ENCODE results near the gene ACADVL. TPM values are rescaled to one million over a fixed set of nuclear protein-coding genes. Genes with fewer than 3 reads are reported as not detected.

The ACADVL gene
- total RNA-seq, 1 experiment from 2014 or later: 250 TPM

- no peak for DNase-seq (ENCODE audit: extremely low read depth, low read depth)
Observed at GRCh38 chr17:7190276-7190917, 29.3 kb upstream of the ACADVL start.

- DNase-seq (ENCODE audit: extremely low read depth, low read depth): no peak
Observed at GRCh38 chr17:7191069-7191468, 28.7 kb upstream of the ACADVL start.

DNA sequence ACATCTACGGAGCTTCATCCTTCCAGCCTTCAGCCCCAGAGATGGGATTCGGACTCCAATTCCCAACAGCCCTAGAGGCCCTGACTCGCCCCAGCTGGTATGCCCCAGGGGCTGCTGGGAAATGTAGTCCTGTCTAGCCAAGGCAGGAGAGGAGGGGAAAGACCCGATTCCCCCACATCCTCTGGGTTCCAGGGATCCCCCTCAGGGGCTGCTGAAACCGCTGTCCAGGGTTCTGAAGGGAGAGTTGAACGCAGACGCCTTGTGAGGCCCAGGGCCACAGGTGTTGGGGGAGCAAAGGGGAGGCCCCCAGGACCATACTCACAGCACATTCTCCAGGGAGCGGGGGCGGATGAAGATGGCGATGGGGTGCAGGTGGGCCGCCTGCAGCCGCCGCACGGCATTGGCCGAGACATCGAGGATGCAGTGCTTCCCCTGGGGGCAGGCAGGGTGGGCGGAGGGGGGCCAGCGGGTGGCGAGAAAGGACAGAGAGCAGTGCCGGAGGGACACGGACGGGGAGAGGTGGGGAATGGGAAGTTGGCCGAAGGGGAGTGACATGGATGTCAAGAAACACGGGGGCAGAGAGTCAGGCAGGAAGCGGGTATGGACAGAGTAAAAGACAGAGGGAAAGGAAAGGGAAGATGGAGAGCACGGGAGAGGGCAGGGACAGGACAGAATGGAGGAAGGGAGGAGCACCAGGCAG lies 28.0 kb upstream of the ACADVL start:
- DNase-seq (ENCODE audit: extremely low read depth, low read depth): peak; percentile 18

DNA sequence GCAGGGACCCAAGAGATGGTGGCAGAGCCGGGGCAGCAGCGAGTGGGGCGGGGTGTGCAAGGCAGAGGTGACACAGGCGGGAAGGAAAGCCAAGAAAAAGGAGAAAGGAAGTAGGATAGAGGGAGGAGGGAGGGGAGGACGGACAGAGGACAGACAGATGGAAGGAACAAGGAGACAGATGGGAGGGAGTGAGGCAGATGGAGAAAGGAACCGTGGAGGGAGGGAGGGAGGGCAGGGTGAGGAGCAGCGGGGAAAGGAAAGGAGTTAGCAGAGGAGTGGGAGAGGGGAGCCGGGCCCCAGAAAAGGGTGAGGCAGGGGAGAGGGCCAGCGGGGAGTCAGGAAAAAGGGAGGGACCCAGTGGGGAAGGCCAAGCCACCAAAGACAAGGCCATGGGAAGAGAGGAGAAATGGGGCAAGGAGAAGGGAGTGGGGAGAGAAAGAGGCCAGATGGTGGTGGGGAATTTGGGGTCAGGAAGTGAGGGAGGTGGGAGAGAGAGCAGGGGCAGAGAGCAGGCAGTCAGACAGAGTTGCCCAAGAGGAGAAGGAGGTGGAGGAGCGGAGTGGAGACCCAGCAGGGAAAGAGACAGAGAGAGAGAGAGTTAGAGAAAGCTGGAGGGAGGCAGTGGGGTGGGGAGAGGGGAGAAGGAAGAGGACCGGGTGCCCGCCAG lies 27.3 kb upstream of the ACADVL start:
- no peak for DNase-seq (ENCODE audit: extremely low read depth, low read depth)

DNA sequence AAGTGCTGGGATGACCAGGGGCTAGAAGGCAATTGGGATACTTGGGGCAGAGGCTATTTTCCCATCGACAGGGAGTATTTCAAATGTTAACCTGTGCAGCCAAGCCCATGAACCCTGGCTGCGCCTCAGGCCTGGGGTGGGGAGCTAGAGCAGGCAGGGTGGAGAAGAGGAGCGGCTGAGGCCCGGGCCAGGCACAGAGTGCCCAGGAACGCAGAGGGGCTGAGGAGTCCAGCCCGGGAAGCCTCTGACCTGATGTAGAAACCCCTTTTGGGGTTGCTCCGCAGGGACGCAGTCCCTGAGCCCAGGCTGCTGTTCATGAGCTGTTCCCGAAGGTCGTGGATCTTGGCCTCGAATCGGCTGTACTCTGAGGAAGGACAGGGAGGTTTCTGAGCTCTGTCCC lies 23.8 kb upstream of the ACADVL start:
- no peak for DNase-seq (ENCODE audit: extremely low read depth, low read depth)

GRCh38 chr17:7196651-7197401 lies 22.9 kb upstream of the ACADVL start:
- DNase-seq (ENCODE audit: extremely low read depth, low read depth): no peak

- no peak for DNase-seq (ENCODE audit: extremely low read depth, low read depth)
Observed at GRCh38 chr17:7203391-7203790, 16.3 kb upstream of the ACADVL start.

DNA sequence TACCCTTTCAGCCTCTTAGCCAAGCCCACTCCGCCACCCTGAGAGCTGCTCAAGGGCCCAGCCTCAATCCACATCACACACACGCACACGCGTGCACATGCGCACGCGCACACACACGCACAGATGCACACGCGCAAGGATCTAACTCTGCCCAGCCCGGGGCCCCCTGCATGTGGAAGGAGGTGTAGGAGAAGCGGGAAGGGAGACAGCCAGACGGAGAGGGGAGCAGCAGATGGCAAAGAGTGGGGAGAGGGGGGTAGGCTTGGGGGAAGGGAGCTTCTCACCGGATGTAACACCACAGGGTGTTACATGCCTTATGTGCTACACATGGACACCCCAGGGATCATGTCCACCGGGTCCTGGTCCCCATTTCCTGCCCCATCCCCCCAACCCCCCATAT lies 15.4 kb upstream of the ACADVL start:
- DNase-seq (ENCODE audit: extremely low read depth, low read depth): no peak

DNA sequence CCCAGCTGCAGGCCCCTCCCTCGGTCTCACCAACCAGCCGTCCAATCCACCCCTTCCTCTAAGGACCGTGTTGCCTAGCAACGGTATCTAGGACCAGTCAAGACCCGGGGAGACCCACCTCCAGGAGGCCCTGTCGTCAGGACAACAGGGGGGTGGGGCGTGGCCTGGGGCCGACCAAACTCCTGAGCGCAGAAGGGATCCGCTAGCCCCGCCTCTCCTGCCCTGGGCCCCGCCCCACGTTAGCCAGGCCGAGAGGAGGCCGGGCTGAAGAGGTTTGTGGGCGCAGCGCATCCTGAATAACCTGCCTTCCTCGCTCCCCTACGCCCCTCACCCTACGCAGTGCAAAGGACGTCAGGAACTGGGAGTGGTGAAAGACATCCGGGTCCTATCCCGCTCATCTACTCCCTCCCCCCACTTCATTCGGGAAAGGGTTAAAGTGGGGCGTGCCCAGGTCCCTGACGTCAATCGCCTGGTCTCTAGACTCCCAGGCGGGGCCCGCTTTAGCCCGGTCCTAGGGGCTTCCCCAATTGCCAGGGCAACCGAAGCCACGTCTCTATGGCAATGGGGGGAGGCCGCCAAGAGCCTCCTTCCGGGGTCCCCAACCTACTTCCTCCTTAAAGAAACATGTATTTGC lies 14.8 kb upstream of the ACADVL start:
- peak; percentile 74 for DNase-seq (ENCODE audit: extremely low read depth, low read depth)

DNA sequence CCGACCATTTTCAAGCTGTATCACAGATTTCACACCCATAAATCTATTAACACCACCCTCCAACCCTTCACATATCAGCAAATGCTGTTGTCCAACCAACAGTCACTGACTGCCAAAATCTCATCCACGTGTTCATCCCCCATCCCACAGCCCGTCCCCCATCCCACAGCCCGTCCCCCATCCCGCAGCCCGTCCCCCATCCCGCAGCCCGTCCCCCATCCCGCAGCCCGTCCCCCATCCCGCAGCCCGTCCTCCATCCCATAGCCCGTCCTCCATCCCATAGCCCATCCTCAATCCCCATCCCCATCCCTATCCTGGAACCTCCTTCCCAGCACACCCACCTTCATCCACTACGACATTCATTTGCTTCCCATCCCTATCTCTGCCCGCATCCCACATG lies 14.2 kb upstream of the ACADVL start:
- no peak for DNase-seq (ENCODE audit: extremely low read depth, low read depth)

GRCh38 chr17:7207120-7208001 lies 12.4 kb upstream of the ACADVL start:
- DNase-seq (ENCODE audit: extremely low read depth, low read depth): no peak

DNA sequence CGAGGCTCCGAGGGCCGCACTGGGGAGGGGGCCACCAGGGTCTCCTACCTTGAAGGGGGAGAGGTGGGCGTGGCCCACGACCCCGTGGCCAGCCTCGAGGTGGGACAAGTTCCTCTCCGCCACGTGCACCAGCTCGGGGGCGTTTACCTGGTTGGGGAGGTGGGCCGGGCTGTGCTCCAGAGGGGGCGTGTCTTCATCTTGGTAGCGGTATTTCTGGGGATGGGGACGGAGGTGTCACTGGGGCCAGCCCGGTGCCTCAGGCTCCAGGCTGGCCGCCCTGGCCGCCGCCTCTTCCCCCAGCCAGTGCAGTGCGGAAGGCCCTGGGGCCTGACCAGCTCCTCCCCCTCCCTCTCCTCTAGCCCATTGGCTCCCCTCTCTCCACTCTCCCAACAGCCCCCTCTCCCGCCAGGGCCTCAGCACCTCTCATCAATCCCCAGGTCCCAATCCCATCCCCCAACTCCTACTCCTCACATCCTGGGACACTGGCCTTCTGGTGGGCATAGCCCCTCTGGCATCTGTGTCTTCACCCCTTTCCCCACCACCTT lies 11.6 kb upstream of the ACADVL start:
- no peak for DNase-seq (ENCODE audit: extremely low read depth, low read depth)

DNA sequence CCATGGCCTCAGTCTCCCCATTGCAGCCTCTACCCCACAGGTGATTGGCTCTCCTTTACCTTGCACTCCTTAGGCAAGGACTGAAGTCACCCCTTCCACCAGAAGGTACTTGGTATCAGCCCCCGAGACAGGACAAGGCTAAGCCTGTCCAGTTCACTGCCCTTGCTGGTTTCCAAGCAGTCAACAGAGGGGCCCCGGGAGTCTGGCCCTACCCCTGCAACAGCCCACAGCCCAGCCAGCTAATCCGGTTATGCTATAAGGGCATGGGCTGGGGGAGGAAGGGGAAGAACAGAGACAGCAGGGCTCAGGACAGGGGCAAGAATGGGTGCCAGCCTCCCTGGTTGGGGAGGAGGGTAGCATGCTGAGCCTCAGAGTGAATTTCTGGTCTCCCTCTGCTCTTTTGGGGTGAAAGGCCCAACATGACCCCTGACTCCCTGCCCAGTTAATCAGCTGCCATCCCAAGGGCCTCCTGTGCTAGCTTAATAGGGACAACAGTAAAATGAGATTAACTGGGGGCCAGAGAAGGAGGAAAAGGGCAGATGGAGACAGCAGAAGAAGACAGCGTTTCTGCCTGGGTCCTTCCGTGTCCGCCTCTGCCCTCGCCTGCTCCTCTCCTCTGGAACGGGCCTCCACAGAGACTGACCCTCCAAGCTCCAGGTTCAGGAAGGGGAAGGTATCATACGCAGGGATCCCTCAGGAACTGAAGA lies 10.8 kb upstream of the ACADVL start:
- DNase-seq (ENCODE audit: extremely low read depth, low read depth): no peak

DNA sequence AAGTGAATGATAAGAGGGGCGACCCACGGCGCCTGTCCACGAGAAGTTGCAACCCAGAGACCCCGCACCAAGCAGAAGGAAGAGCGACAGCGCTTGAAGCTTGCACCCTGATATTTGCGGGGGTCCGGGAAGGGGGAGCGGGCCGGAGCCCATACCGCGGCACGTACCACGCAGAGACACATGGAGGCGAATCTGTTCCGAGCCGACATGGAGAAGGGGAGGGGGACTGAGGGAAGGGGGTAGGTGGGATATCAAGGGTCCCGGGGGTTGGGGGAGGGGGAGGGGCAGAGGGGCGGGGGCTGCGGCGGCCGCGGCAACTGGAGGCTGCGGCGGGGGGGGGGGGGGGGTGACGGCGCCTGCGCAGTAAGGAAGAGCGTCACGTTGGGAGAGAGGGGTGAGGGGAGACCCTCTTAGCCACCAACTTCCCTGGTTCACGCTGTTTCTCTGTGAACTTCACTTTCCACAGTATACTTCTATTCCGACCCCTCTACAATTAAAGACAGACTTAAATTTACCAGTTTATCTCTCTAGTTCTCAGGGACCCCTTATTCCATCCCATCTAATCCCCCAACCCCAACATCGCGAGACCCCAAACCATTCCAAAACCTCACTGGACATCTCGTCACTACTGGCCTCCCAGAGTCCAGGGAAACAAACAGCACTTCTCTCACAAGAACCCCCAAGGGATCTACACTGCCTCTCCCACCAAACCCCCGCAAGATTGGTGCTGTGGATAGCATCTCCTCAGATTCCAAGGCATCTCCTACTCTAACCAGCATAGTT lies 8.1 kb upstream of the ACADVL start:
- no peak for DNase-seq (ENCODE audit: extremely low read depth, low read depth)

DNA sequence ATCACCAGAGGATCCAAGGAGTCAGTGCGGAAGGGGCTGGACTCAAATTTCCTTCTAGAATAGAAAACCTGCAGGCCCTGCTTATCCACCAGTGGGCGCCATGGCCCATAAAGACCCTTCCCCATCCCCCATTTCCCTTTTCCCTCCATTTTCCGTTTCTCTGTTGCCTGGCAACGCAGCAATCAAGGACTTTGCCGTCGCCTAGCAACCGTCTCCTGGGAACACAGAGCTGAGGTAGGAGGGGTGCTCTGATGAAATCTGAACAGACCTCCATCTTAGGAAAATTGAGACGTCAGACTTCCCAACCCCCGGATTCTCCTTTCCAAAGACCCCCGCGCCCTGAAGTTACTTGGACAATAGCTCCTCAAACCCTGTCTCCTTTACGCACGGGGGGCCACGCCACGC lies 5.8 kb upstream of the ACADVL start:
- no peak for DNase-seq (ENCODE audit: extremely low read depth, low read depth)

DNA sequence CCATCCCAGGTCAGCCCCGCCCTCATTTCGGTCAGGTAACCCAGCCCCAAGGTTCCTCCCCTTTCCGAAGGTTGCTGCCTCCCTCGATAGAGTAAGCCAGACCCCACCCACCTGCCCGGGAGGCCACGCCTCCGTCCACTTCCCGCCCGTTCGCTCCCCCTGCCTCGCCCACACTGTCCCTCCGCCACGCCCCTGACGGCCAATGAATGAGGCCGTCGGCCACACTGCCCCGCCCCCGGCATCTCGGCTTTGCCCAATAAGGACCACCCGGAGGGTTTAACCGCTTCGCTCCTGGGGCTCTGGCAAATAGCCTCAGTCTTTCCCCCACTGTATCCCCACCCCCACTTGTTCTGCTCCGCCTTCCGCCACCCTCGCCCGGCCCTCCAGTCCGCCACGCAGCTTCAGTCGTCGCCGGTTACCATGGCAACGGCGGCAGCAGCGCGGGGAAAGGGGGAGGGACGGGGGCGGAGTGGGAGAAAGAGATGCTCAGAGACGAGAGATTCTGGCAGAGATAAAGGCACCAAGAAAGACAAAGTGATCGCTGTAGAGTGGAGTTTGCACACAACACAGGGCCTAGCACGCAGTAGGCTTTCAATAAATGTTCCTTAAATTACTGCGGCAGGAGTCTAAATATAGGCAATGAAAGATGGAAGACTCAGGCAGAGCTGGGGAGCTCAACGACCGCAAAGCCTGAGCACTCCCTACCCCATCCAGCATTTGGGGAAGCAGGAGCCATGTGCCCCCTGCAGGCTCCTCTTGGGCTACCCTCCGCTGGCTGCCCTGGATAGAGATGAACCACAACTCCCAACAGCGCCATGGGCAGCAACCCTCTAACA lies 5.2 kb upstream of the ACADVL start:
- DNase-seq (ENCODE audit: extremely low read depth, low read depth): peak; percentile 96

DNA sequence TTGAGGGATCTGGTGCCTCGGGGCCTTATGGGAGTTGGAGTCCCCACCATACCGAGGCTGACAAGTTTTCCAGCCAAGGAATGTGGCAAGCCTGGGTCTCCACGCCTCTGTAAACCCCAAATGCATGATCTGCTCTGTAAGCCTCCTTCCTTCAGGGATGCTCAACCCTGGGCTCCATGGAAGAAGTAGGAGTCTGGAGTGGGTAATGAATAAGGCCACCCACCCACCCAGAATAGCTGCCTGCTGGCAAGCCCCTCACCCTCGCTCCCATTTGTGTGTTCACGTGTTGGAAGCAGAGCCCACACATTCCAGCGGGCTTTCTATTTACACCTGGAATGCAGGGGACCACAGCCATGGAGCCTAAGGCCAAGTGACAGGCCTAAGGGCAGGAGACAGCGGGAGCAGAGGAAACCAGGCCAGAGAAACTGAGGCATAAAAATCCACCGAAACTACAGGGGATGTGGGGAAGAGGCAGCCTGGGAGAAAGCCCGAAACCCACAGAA lies 4.6 kb upstream of the ACADVL start:
- no peak for DNase-seq (ENCODE audit: extremely low read depth, low read depth)
